Right kidney (tissue), 9 donors: ENCODE data around the gene CLDN10.
"Not testable (repeated sequence)": the region's sequence is repeated elsewhere in the genome, so short reads cannot be mapped to it uniquely, and the experiment has no call there.

ENCODE experiments used
- DNase-seq: peaks from one replicate; pipeline ENCODE4 v3.0.0-alpha.2; 2016
- long read RNA-seq, 8 donors: transcript quantifications; one replicate each; lab custom pipeline, GENCODE V29; 2026

The CLDN10 gene, protein sequence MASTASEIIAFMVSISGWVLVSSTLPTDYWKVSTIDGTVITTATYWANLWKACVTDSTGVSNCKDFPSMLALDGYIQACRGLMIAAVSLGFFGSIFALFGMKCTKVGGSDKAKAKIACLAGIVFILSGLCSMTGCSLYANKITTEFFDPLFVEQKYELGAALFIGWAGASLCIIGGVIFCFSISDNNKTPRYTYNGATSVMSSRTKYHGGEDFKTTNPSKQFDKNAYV
- long read RNA-seq, donor 1, transcript CLDN10-203 (5 exons, 2,656 nt), result minor isoform, 11 of 102 reads
- long read RNA-seq, donor 1, transcript CLDN10-201 (5 exons, 949 nt), result major isoform, 71 of 102 reads
- long read RNA-seq, donor 1, partial matches to known transcripts, result 14 of 102 reads
- long read RNA-seq, donor 1, other reads (novel, unspliced or antisense), result 5 of 102 reads
- long read RNA-seq, donor 2, transcript CLDN10-201 (5 exons, 949 nt), result major isoform, 23 of 59 reads
- long read RNA-seq, donor 2, transcript CLDN10-203 (5 exons, 2,656 nt), result minor isoform, 10 of 59 reads
- long read RNA-seq, donor 2, partial matches to known transcripts, result 26 of 59 reads
- long read RNA-seq, donor 2, other reads (novel, unspliced or antisense), result 0 of 59 reads
- long read RNA-seq, donor 3, transcript CLDN10-201 (5 exons, 949 nt), result major isoform, 23 of 28 reads
- long read RNA-seq, donor 3, transcript CLDN10-203 (5 exons, 2,656 nt), result minor isoform, 5 of 28 reads
- long read RNA-seq, donor 3, partial matches to known transcripts, result 0 of 28 reads
- long read RNA-seq, donor 3, other reads (novel, unspliced or antisense), result 0 of 28 reads
- long read RNA-seq, donor 4, transcript CLDN10-203 (5 exons, 2,656 nt), result minor isoform, 5 of 65 reads
- long read RNA-seq, donor 4, transcript CLDN10-201 (5 exons, 949 nt), result major isoform, 51 of 65 reads
- long read RNA-seq, donor 4, partial matches to known transcripts, result 8 of 65 reads
- long read RNA-seq, donor 4, other reads (novel, unspliced or antisense), result 0 of 65 reads
- long read RNA-seq, donor 5, transcript CLDN10-203 (5 exons, 2,656 nt), result minor isoform, 19 of 95 reads
- long read RNA-seq, donor 5, transcript CLDN10-201 (5 exons, 949 nt), result major isoform, 64 of 95 reads
- long read RNA-seq, donor 5, partial matches to known transcripts, result 12 of 95 reads
- long read RNA-seq, donor 5, other reads (novel, unspliced or antisense), result 0 of 95 reads
- long read RNA-seq, donor 6, transcript CLDN10-203 (5 exons, 2,656 nt), result minor isoform, 15 of 77 reads
- long read RNA-seq, donor 6, transcript CLDN10-201 (5 exons, 949 nt), result major isoform, 51 of 77 reads
- long read RNA-seq, donor 6, partial matches to known transcripts, result 11 of 77 reads
- long read RNA-seq, donor 6, other reads (novel, unspliced or antisense), result 0 of 77 reads
- long read RNA-seq, donor 7, transcript CLDN10-201 (5 exons, 949 nt), result major isoform, 63 of 83 reads
- long read RNA-seq, donor 7, transcript CLDN10-203 (5 exons, 2,656 nt), result minor isoform, 11 of 83 reads
- long read RNA-seq, donor 7, partial matches to known transcripts, result 9 of 83 reads
- long read RNA-seq, donor 7, other reads (novel, unspliced or antisense), result 0 of 83 reads
- long read RNA-seq, donor 8, transcript CLDN10-203 (5 exons, 2,656 nt), result minor isoform, 9 of 106 reads
- long read RNA-seq, donor 8, transcript CLDN10-201 (5 exons, 949 nt), result major isoform, 82 of 106 reads
- long read RNA-seq, donor 8, partial matches to known transcripts, result 15 of 106 reads
- long read RNA-seq, donor 8, other reads (novel, unspliced or antisense), result 0 of 106 reads

DNA sequence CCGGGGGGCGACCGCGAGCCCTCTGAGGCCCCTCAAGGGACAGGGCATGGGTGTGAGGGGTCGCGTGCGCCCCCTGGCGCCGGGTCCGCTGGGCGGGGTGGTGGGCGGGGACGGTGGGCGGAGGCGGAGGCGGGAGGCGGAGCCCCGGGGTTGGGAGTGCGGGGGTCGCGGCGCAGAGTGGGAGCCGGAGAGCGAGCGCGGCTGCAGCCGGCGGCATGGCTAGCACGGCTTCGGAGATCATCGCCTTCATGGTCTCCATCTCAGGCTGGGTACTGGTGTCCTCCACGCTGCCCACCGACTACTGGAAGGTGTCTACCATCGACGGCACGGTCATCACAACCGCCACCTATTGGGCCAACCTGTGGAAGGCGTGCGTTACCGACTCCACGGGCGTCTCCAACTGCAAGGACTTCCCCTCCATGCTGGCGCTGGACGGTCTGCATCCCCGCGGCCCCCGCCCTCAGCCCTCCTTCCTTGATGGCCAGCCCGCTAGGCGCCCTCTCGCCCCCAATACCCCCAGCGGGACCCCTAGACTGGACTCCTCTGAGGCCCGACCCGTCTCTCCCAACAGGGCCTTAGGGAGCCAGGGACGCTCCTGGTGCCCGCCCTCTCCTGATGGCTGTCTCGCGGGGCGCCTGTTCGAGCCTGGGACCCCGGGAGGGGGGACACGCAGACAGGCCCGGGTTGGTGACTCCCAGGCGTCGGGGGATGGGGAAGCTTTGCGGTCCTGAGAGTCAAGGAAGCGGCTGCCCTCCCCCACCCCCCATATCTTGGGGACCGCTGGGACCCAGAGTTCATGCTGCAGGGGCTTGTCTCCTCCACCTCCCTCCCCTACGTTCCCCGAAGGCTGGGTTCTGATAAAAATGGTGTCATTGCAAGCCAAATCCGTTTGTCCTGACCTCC is at the start of gene CLDN10:
Gene CLDN10, plus strand, starts transcription at position 182 of the 903 bp plus-strand sequence. Its CDS starts 34 bp downstream, at position 216.
- DNase-seq, result peak; percentile 72

DNA sequence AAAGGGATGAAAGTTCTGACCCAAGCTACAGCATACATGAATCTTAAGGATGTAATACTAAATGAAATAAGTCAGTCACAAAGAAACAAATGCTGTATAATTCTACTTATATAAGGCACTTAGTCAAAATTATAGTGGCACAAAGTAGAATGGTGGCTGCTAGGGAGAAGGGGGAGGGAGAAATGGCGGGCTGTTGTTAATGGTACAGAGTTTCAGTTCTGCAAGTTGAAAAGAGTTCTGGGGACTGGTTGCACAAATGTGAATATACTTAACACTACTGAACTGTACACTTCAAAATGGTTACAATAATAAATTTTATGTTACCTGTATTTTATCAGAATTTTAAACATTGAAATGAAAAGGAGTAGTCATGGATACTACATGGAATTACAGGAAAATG is 48.9 kb upstream of the CLDN10 start:
- DNase-seq, result no peak

DNA sequence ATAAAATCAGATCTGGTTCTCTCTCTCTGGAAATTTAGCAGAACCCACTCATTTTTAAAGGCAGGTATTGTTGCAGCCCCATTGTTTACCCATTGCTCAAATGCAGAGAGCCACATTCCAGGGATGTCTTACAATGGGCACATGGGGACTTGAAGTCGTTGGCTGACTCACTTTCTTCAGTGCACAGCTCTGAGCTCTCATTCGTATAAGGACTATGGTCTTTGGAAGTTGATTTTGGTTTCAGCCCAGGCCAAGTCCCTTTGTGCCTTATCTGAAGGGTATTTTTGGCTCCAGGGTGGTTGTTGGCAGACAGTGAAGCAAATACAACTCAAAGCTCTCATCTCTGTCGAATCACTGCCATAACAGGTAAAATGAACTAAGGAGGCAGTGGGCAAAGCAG is 47.3 kb upstream of the CLDN10 start:
- no peak for DNase-seq

DNA sequence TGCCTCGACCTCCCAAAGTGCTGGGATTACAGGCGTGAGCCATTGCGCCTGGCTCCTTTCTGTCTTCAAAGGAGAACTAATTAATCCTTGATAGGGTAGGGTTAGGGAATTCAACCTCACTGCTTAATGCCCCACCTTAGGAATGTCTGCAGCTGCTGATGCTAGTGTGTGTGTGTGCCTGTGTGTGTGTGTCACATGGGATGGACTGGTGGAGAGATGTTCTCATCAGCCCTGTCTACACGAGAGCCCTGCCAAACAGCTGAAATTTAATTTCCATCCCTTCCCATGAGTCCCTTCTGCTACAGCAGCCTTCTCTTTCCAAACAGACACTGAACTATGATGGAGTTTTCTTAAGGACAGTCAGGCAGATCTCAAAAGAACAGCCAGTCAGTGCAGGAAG is 46.5 kb upstream of the CLDN10 start:
- DNase-seq, result no peak

DNA sequence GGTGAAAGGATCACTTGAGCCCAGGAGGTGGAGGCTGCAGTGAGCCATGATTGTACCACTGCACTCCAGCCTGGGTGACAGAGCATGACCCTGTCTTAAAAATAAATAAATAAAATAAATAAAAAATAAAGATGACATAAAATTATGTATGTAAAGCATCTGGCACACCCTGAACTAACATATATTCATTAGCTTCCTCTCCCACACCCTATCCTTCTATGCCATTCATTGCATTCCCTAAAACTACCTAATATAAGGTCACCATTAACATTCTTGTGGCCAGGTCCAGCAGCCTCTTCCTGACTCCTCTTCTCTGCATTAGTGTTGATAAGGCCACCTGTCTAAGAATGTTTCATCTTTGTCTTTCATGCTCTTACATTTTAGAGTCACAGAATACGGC is 44.5 kb upstream of the CLDN10 start:
- no peak for DNase-seq

DNA sequence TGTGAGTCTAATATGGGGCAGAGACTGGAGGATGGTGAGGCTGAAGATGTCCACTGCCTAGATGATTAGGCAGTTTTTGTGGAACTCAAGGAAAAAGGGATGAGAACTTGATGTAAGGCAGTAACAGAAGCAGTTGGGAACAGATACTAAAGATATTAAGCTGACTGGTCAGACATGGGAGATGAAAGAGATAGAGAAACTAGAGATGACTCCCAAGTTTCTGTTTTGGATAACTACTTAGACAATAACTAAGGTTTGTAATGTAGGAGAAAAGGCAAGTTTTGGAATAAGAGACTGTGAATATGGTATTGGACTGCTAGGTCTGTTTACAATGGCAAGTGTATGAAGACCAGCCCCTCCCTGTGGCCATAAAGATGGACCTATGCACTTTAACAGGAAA is 43.5 kb upstream of the CLDN10 start:
- DNase-seq, result no peak

DNA sequence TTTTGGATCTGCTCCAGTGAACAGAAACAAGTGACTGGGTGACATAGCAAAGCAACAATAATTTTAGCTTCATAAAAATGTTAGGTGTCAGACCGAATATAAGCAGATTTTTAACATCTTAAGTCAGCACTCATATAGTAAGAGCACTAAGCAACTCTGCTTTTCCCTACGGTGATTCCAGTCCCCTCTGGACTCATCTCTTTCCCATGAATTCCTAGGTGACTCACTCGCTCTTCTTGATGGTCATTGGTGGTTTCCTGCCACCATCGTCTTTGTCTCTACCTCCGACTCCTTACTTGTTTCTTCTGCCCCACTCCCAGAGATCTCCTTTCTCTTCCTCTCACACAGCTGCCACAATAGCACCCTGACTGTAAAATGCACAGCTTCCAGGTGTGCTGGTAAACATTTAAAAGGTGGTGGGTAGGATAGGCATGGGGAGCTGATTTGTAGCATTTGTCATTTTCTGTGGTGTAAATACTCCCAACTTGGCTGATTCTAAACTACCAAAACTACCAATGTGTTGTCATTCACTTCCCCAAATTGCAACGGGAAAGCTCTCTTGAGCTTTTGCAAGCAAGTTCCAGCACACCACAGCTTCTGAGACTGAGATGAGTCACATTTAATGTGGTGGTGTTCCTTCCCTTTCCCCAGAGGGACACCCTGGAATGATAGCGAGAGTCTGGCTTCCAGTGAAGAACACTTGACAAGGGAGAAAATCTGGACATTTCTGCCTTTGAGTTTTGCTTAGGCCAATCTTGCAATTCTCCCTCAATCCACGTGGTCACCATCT is 42.8 kb upstream of the CLDN10 start:
- no peak for DNase-seq

DNA sequence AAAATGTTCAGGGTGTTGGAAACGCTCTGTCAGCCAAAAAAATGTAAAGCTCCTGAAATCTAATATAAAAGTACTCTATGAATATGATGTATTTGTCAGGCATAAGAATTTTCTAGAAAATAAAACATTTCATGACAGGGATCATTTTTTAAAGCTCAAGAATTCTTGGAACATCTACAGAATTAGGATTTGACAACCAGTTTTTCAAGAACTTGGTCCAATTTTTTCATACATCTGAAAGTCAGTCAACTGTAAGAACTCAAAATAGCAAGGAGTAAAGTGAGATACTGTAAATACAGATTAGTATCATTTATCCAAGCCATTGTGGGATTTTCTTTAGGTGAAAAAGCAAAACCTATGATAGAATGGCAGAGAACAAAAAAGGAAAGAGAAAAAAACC is 41.6 kb upstream of the CLDN10 start:
- no peak for DNase-seq

DNA sequence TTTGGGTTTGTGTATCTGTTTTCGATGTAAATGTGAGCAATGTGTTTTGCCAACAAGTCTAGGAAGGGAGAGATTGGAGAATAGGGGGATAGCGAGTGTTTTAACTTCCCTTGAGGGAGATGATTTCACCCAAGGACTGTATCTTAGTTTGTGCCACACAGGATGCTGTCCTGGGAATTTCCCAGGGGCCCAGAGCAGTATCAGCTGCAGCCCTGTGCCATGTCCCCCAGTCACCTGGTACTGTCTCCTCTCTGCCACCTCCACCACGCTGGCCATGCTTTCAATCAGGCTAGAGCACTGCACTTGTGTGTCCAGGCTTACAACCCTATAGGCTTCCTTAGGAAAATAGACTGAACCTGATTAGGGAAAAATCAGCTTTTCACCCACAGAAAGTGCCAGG is 40.1 kb upstream of the CLDN10 start:
- DNase-seq, result no peak

DNA sequence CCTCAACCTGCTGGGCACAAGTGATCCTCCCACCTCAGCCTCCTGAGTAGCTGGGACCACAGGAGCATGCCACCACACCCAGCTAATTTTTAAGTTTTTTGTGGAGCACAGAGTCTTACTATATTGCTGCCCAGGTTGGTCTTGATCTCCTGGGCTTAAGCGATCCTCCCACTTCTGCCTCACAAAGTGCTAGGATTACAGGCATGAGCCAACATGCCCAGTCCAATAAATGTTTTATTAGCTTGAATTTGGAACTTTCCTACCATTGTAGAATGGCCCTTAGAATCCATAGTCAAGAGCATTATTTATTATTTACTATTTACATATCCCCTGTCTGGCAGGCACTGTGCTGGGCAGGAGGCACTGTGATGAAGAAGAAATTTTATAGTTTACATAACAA is 39.6 kb upstream of the CLDN10 start:
- no peak for DNase-seq

DNA sequence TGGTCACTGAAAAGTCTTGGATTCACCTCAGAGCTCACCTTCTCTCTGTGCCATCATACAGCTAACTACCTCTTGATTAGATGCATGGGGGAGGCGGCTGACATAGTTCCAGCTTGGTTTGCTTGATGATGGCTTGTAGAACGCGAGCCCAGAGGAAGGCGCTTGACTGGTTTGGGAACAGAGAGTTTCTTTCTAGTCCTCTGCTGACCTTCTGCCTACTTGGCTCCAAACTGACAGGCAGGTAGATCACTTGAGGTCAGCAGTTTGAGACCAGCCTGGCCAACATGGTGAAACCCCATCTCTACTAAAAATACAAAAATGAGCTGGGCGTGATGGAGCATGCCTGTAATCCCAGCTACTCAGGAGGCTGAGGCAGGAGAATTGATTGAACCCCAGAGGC is 36.9 kb upstream of the CLDN10 start:
- DNase-seq, result not testable (repeated sequence)

DNA sequence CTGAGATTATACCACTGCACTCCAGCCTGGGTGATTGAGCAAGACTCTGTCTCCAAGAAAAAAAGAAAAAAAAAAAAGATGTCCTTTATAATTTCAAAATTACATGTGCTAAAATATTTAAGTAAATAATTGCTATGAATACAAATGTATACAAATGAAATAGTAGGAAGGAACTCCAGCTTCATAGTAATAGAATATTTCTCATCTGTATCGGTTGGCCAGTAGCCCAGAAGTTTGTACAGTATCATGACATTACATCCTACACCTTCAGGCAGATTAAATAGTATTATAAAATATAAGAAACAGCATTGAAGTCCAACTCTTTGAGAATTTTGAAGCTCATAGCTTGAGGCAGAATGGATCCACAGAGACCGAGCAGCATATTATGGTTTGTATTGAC is 36.5 kb upstream of the CLDN10 start:
- DNase-seq, result no peak

DNA sequence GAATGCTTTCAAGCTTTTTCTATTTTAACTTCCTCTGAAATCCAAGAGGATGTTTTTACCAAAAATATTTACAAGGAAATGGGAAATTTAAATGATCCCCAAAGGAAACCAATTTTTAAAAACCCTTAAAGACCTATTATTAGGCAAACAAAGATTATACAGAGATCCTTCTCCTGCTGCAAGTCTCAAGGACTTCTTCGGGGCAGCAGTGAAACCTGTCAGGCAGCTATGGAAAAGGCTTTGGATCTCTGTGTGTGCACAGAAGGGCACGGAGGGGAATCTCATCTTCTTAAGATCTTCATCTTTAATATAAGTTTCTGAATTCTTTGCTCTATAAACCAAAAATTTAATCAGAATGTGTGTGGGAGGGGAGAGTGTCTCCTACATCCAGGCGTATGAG is 36.0 kb upstream of the CLDN10 start:
- DNase-seq, result no peak

DNA sequence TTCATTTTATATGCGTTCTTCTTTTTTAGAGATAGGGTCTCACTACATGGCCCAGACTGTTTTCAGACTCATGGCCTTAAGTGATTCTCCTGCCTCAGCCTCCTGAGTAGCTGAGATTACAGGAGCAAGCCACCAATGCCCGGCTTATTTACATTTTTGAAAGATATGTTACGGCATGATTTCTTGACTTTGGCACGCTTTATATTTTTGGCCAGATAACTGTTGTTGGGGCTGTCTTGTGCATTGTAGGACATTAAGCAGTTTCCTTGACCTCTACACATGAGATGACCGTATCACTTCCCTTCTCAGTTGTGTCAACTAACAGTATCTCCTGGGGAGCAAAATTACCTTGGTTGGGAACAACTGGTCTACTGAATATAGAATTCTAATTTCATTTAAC is 28.9 kb upstream of the CLDN10 start:
- DNase-seq, result no peak

DNA sequence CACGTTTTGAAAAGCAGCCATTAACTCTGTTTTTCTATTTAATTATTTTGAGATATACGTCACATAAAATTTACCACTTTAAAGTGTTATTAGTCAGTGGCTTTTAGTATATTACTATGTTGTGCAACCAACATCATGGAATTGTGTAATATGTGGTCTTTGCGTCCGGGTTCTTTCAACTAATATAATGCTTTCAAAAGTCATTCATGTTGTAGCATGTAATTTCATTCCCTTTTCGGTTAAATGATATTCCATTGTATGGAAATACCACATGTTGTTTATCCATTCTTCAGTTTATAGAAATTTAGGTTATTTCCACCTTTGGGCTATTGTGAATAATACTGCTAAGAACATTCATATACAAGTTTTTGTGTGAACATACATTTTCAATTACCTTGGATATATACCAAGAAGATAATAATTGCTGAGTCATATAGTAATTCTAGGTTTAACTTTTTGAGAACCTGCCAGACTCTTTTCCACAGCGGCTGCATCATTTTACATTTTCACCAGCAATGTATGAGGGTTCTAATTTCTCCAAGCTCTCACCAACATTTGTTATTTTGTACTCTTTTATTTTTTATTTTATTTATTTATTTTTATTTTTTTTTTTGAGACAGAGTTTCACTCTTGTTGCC is 28.1 kb upstream of the CLDN10 start:
- DNase-seq, result no peak

DNA sequence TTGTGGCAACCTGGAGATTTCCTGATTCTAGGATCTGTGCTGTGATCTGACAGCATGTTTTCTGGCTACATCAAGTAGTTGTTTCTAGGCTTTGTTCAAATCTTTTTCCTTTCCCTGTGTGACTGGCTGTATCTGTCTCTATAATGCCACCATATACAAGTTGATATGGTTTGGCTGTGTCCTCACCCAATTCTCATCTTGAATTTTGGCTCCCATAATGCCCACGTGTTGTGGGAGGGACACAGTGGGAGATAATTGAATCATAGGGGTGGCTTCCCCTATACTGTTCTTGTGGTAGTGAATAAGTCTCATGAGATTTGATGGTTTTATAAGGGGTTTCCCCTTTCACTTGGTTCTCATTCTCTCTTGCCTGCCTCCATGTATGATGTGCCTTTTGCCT is 24.6 kb upstream of the CLDN10 start:
- DNase-seq, result no peak

DNA sequence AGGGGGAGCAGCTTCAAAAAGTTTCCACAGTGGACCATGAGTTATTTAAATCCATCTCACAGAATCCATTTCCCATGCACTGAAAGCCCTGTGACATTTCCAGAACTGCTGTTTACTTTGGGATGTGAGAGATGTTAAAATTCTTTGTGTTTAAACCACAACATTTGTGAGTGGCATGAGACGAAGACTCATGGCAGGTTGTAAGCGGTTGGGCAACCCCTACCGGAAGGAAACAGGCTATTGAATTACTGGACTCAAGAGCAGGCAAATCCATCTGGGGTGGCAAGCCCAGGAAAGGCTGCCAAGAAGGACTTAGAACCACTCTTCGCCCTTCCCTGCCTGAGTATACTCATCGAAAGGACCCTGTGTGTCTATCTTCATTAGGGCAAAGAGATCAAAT is 22.3 kb upstream of the CLDN10 start:
- DNase-seq, result no peak

DNA sequence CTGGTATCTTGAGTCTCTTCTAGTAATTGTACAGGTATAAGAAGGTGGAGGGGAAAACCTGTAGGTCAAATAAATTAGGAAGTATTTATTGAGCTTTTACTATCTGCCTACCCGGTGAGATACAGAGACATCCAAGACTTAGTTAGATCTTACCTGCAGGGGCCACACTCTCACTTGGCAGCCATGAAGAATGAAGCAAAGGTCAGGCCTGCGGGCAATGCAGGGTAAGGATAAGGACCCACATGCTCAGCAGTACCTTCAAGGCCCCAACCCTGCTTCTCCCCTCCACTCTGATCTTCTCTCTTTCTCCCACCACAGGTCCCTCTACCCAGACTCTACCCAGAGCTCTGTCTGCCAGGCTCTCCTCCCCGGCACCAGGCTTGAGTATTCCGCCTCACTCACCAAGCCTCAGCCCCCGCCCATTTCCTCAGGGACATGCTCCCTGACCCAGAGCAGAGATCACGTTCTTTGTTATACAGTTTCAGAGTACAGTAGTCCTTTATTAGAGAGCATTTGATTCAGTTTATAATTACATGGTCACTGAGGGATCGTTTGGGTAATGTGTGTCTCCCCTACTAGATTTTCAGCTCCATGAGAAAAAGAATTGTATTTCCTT is 18.9 kb upstream of the CLDN10 start:
- DNase-seq, result peak; percentile 41

DNA sequence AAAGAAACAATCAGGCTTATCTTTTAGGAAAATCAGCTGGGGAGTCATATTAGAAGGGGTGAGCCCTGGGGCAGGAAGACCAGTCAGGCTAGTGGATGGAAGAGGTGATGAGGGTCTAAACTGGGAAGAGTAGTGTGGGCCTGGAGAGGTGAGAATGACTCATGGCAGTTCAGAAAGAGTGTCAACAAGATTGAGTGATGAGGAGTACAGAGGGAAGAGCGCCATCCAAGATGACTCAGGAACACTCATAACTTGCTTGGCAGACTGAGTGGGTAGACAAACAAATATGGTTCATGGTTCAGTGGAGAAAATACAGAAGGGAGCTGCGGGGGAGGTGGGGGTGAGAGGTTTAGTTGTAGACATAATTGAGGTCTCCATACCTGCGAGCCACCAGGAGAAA is 17.3 kb upstream of the CLDN10 start:
- no peak for DNase-seq
